ENCODE results near the gene ZBED1.

DNA sequence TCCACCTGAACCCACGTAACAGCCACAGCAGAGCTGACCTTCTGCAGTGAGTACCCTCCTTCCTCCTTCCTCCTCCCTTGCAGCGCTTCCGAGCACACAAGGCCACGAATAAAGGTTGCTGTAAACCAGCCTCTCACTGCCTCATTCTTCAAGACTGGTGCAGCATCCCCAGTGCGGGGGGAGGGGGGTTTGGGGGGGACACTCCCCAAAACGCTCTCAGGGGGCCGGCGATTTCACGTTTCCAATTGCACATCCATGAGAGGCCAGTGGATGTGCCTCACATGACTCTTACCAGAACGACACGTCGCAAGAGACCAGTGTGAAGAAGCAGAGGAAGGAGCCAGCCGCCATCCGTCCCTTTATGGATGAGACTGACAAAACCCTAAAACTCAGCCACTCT is 5.2 kb downstream of the ZBED1 start:
- TF ChIP-seq, protein P1, sequence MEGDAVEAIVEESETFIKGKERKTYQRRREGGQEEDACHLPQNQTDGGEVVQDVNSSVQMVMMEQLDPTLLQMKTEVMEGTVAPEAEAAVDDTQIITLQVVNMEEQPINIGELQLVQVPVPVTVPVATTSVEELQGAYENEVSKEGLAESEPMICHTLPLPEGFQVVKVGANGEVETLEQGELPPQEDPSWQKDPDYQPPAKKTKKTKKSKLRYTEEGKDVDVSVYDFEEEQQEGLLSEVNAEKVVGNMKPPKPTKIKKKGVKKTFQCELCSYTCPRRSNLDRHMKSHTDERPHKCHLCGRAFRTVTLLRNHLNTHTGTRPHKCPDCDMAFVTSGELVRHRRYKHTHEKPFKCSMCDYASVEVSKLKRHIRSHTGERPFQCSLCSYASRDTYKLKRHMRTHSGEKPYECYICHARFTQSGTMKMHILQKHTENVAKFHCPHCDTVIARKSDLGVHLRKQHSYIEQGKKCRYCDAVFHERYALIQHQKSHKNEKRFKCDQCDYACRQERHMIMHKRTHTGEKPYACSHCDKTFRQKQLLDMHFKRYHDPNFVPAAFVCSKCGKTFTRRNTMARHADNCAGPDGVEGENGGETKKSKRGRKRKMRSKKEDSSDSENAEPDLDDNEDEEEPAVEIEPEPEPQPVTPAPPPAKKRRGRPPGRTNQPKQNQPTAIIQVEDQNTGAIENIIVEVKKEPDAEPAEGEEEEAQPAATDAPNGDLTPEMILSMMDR (IDR thresholded peaks at IDR 0.05): no peak
- TF ChIP-seq ZFX (IDR thresholded peaks at IDR 0.05; ENCODE audit: borderline replicate concordance): no peak
